ENCODE data around the gene FHIP2A. TPM values are rescaled to one million over a fixed set of nuclear protein-coding genes. Genes with fewer than 3 reads are reported as not detected.

FHIP2A gene
- total RNA-seq, 4 donors from 2014 or later = 4.8 to 16.2 (median 9.0) TPM

- DNase-seq = no peak
- intact Hi-C loops (cut with DNase I) = no loop called here
- TF ChIP-seq POLR2A (IDR thresholded peaks at IDR 0.05) (no peak), CTCF (IDR thresholded peaks at IDR 0.05) (no peak)
Observed at GRCh38 chr10:114806562-114807391, 14.8 kb upstream of the FHIP2A start.

GRCh38 chr10:114808982-114809381, 12.6 kb upstream of the FHIP2A start:
- intact Hi-C loops (cut with DNase I) = no loop called here
- H3K27ac ChIP-seq = no peak overlapping the region
- no peaks in the 10 kb centered on the region for H3K9me3 ChIP-seq
- no peaks in the 10 kb centered on the region for H3K4me1 ChIP-seq
- WGBS, 2 donors = 96 to 97% methylated on average over 2 of the region's 2 CpGs
- H3K4me3 ChIP-seq = no peak overlapping the region
- no peak for DNase-seq
- H3K27me3 ChIP-seq = no peaks in the 10 kb centered on the region
- no peak for TF ChIP-seq POLR2A (IDR thresholded peaks at IDR 0.05)
- TF ChIP-seq CTCF (IDR thresholded peaks at IDR 0.05) = no peak
- no peaks in the 10 kb centered on the region for H3K36me3 ChIP-seq

More at GRCh38 chr10:114806562-114807391, 14.8 kb upstream of the FHIP2A start:
- Histone ChIP-seq H3K4me1 (no peaks in the 10 kb centered on the region), H3K27me3 (no peaks in the 10 kb centered on the region), H3K36me3 (no peaks in the 10 kb centered on the region), H3K27ac (no peak overlapping the region), H3K9me3 (no peaks in the 10 kb centered on the region), H3K4me3 (no peak overlapping the region)
- WGBS, 2 donors = 67 to 84% methylated on average over 3 of the region's 3 CpGs

GRCh38 chr10:114810926-114811325, 10.7 kb upstream of the FHIP2A start:
- intact Hi-C loops (cut with DNase I) = no loop called here
- Histone ChIP-seq H3K9me3 (no peaks in the 10 kb centered on the region), H3K4me1 (no peaks in the 10 kb centered on the region), H3K36me3 (no peaks in the 10 kb centered on the region), H3K27me3 (no peaks in the 10 kb centered on the region), H3K27ac (no peak overlapping the region), H3K4me3 (no peak overlapping the region)
- no peak for DNase-seq
- TF ChIP-seq POLR2A (IDR thresholded peaks at IDR 0.05) (no peak), CTCF (IDR thresholded peaks at IDR 0.05) (no peak)
- 38 to 50% methylated on average over 1 of the region's 1 CpG for WGBS, 2 donors

- H3K4me1 ChIP-seq = no peaks in the 10 kb centered on the region
- no peak for DNase-seq
- intact Hi-C loops (cut with DNase I) = no loop called here
Observed at GRCh38 chr10:114811862-114812261, 9.7 kb upstream of the FHIP2A start.

More at GRCh38 chr10:114811862-114812261, 9.7 kb upstream of the FHIP2A start:
- Histone ChIP-seq H3K36me3 (no peaks in the 10 kb centered on the region), H3K27me3 (no peaks in the 10 kb centered on the region), H3K9me3 (no peaks in the 10 kb centered on the region), H3K27ac (no peak overlapping the region), H3K4me3 (no peak overlapping the region)
- TF ChIP-seq POLR2A (IDR thresholded peaks at IDR 0.05) = no peak
- TF ChIP-seq CTCF (IDR thresholded peaks at IDR 0.05) = no peak
- 100% methylated on average over 1 of the region's 1 CpG for WGBS, 2 donors
